GM21737 (cell line): ENCODE results near the gene MMP3.

Experiments
- ATAC-seq: cut with Tn5 transposase; IDR thresholded peaks from one replicate; pipeline ENCODE4 v1.9.1; 2021; ENCODE audit warnings: mild to moderate bottlenecking, moderate library complexity; ENCODE audit not compliant: unreplicated experiment

MMP3 gene

DNA sequence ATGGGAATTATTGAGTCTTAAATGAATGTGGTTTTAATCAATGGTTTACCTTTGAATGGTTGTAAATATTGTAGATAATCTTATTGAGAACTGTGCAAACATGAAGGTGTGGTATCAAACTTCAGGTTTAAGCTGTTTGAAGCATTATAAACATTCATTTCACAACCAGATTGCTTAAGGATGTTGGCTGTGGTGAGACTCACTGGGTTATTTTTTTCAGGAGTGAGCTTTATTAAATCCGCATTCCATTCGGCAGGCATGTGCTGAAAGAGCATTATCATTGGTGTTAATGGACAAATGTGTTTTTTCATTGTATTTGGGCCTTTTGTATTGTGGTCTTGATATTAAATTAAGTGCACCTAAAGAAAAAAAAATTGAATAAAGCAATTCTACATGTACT, 9.7 kb downstream of the MMP3 start:
- no peak for ATAC-seq

- ATAC-seq, result no peak
These were observed 10.8 kb downstream of the MMP3 start for GRCh38 chr11:102832612-102833011.

DNA sequence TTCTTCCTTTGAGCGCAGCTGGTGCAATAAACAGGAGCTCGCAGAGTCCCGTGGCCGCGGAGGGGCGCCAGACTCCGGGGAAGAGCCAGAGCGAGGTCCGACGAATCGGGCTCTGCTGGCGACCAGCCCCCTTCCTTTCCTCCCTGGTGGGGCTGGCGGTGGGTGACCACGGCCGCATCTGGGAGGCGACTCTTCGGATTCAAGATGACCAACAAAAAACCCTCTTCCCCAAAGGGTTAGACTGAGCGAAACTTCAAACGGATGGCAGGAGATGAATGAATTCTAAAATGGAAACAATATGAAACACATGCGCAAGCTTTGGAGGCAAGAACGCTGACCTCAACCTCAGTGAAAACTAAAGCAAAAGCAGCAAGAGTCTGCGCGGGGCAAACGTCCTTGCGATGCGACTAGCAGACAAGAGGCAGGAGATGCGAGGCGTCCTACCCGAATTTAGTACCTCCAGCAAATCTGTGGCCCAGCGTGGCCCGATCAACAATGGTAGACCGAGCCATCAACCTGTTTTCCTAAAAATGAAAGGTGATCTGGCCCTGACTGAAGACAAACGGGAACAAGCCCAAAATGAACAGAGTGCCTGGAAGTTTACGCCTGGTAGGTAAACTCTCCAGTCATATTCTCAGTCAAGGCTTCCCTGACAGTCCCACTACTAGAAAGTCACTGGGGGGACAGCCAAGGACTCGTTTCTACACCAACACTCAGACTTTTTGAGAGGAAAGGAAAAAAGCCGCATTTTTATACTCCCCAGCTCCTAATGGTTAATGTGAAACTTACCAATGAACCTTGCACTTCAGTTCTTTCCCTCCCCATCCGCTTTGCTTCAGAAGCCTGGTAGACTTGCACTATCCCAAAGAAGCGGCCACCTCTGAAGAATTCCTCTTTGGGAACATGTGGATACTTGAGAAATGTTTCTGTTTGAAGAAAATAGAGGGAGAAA, 11.6 kb downstream of the MMP3 start:
- ATAC-seq, result no peak

GRCh38 chr11:102831128-102831488, 12.3 kb downstream of the MMP3 start:
- no peak for ATAC-seq

DNA sequence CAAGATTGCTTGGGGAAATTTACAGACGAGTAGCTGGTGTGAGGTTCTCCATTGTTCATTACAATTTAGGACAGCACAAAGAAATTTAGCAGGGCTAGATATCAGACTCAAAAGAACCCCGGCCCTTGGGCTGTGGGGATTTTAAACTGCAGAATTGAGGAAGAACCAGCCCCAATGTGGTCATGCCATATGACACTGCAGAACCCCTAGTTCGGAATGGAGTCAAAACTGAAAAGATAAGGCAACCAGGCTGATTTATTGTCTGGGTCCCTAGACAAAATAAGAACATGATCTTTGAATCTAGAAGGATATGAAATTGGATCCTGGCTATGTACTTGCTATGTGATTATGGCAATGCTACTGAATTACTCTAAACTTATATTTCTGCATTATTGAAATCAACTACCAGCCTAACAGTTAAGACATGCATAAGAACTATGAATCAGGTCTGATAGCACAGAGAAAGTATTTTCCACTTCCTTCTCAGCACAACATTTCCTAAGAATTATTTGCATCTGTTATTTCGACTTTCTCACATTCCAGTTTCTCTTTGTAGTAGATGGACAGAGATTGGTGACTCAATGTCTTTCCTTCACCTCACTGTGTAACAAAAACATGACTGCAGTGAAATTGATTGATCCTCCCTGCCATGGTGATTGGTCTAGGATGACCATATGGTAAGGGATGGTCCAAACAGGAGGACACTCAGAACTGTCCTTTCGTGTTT, 13.2 kb downstream of the MMP3 start:
- no peak for ATAC-seq

DNA sequence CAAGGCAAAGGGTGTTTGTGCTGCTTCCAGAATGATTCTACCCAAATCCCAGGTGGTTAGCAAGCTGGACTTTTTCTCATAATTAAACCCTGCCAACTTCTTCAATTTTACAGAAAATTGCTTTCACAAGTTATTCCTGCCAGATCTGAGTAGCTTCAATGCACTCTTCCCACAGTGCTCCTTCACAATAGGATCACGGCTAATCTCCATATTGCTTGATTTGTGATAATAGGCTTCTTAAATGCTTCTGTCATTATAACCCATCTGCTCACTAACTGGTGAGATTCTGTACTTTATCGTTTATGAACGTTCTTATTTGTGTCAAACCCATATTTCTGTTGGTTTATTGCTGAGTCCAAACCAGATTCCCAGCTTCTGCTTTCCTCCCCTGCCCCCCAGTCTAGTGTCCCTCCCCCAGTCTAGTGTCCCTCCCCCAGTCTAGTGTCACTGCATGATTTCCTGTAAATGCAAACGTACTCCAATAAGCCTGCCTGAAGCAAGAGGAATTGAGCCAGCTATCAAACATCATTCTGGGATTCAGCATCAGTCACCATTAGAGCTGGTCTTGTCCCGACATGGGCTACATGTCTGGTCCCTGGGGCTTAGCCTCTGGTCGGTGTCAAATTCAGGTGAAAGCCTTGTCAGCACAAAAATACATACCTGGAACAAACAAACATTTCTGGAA, 14.0 kb downstream of the MMP3 start:
- no peak for ATAC-seq

GRCh38 chr11:102824556-102824955, 18.9 kb downstream of the MMP3 start:
- no peak for ATAC-seq

GRCh38 chr11:102819491-102819890, 23.9 kb downstream of the MMP3 start:
- no peak for ATAC-seq

DNA sequence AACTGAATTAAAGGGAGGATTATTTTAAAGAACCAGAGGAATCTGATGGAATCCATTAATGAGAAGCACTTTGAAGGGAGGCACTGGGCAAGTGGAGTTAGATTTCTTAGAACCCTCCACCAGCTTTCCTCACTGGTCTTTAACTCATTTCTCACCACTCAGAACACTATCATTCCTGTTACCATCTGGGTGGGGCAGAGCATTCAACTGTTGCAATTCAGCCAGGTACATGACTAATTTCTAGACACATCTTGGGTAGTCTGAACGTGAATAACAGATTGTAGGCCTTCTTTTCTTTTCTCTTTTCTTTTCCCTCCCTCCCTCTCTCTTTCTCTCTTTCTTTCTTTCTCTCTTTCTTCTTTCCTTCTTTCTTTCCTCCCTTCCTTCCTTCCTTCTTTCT, 29.9 kb downstream of the MMP3 start:
- no peak for ATAC-seq

GRCh38 chr11:102812188-102812587, 31.2 kb downstream of the MMP3 start:
- ATAC-seq, result no peak

GRCh38 chr11:102810950-102811660, 32.3 kb downstream of the MMP3 start:
- ATAC-seq, result no peak

- no peak for ATAC-seq
These were observed 33.4 kb downstream of the MMP3 start for GRCh38 chr11:102809971-102810370.

- ATAC-seq, result peak; percentile 62
These were observed 35.5 kb downstream of the MMP3 start for GRCh38 chr11:102807921-102808320.

DNA sequence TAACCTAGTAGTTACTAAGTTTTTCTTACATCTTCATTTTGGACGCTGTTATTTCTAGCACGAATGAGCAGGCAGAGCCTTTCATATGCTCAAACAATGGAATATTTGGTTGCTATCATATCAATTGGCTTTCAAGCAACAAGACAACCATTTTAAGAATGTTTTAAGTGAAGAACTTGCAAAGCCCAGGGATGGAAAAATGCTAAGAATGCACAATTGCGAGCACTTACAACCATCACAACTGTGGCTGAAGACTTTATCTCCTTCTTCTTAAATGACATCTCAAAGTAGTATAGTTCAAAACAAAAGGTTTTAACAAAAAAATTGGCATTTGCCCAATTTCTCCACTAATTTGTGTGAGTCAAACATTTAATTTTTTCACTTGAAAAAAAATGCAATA, 37.1 kb downstream of the MMP3 start:
- ATAC-seq, result no peak

GRCh38 chr11:102802341-102802740, 41.1 kb downstream of the MMP3 start:
- no peak for ATAC-seq

DNA sequence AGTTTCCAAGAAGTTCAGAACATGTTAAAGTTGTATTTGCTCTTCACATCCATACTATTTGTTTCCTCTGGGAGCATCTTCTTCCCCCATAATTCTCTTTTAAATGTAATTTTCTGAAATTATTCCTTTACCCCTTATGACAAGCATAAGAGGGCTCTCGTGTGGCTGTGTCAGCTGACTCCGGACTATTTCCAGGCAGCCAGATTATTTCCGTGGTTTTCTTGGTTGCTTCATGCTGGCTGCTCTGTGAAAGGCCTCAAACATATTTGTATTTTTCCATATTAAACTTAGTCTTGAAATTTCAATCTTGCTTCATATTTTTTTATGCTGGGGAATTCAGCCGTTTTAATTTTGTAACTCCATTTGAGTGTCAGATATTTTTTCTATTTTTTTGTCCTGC, 42.6 kb downstream of the MMP3 start:
- no peak for ATAC-seq

- ATAC-seq, result no peak
These were observed 43.6 kb downstream of the MMP3 start for GRCh38 chr11:102799681-102800340.

- no peak for ATAC-seq
These were observed 45.2 kb downstream of the MMP3 start, which contains the start of gene MMP1 for GRCh38 chr11:102798012-102798746. MMP1 (minus strand) TSS chr11:102798160; CDS start chr11:102798092, 68 bp downstream.

- ATAC-seq, result peak; percentile 75
These were observed 49.0 kb downstream of the MMP3 start for GRCh38 chr11:102794382-102794781.
